T-cell (primary cell): Measurements from ENCODE around the gene PPP4C. TPM values are rescaled to one million over a fixed set of nuclear protein-coding genes. Genes with fewer than 3 reads are reported as not detected.
A peak's percentile ranks its signal among the peaks of the same experiment; 100 is the strongest.
"Not testable (repeated sequence)": the region's sequence is repeated elsewhere in the genome, so short reads cannot be mapped to it uniquely, and the experiment has no call there.

ENCODE experiments used
- ATAC-seq, 4 experiments: fragments of 200-7000 bp in 3 of 4; fragments of 150-1000 bp in 1 of 4; cut with Tn5 transposase; replicated peaks in 1 of 4; 1 replicate in 3 of 4; 2 replicates in 1 of 4; pipeline ENCODE4 v1.10.0; 2021; ENCODE audit warnings: moderate library complexity in 3 of 4, mild to moderate bottlenecking in 2 of 4, moderate number of reproducible peaks in 1 of 4
- CTCF ChIA-PET, 2 donors: fragments of 300-600 bp; sonication (Branson Sonifier 250); formaldehyde crosslinking; loops; one replicate each; lab custom pipeline; 2022; ENCODE audit warnings: antibody characterized with exemption in 2 of 2; lab: Charles Lee
- POLR2A ChIA-PET, 2 donors: fragments of 300-600 bp; sonication (Branson Sonifier 250); formaldehyde crosslinking; loops; one replicate each; lab custom pipeline; 2022; ENCODE audit warnings: antibody characterized with exemption in 2 of 2; lab: Charles Lee
- DNase-seq, 35 experiments: peaks; one replicate each; pipeline versions ENCODE4 v3.0.0 to v3.0.0-alpha.2; 2013 to 2023
- H3K27ac ChIP-seq: one replicate; pipeline ENCODE4 v1.5.1; 2013; ENCODE audit warnings: low read length
- H3K27me3 ChIP-seq, 2 experiments: replicated peaks in 1 of 2; 1 replicate in 1 of 2; 2 replicates in 1 of 2; pipeline versions ENCODE4 v1.6.1 to v1.7.0; 2013; ENCODE audit warnings: low read length in 1 of 2, mixed read lengths in 1 of 2; ENCODE audit not compliant: control insufficient read depth in 2 of 2, insufficient read depth in 2 of 2; ENCODE audit errors: extremely low read depth in 1 of 2
- H3K36me3 ChIP-seq, 2 donors: 1 replicate in 1 of 2; 2 replicates in 1 of 2; pipeline versions ENCODE4 v1.6.1 to v1.7.0; 2013; ENCODE audit warnings: low read length in 1 of 2; ENCODE audit not compliant: control insufficient read depth in 2 of 2, insufficient read depth in 1 of 2; ENCODE audit errors: extremely low read depth in 1 of 2
- H3K4me1 ChIP-seq, 2 experiments: 1 replicate in 1 of 2; 2 replicates in 1 of 2; pipeline versions ENCODE4 v1.6.1 to v1.7.0; 2013; ENCODE audit warnings: low read length in 2 of 2, mixed read lengths in 1 of 2; ENCODE audit not compliant: insufficient read depth in 2 of 2, control insufficient read depth in 1 of 2; ENCODE audit errors: extremely low read depth in 1 of 2
- H3K4me3 ChIP-seq, 2 donors: 1 replicate in 1 of 2; 2 replicates in 1 of 2; pipeline versions ENCODE4 v1.5.1 to v1.7.0; 2013; ENCODE audit warnings: mild to moderate bottlenecking in 2 of 2, low read length in 1 of 2, moderate library complexity in 1 of 2; ENCODE audit not compliant: control insufficient read depth in 1 of 2; ENCODE audit errors: extremely low read depth in 1 of 2
- H3K9me3 ChIP-seq: 2 replicates; pipeline ENCODE4 v1.7.0; 2013
- H3K27ac Mint-ChIP-seq, 2 donors: one replicate each; pipeline ENCODE4 v1.8.0; 2020 to 2021; ENCODE audit warnings: mild to moderate bottlenecking in 2 of 2, mixed read lengths in 2 of 2
- H3K27me3 Mint-ChIP-seq, 2 donors: one replicate each; pipeline ENCODE4 v1.8.0; 2021 to 2022; ENCODE audit warnings: mixed read lengths in 2 of 2
- H3K36me3 Mint-ChIP-seq: one replicate; pipeline ENCODE4 v1.8.0; 2021; ENCODE audit warnings: mixed read lengths
- H3K4me1 Mint-ChIP-seq, 3 donors: one replicate each; pipeline ENCODE4 v1.8.0; 2020 to 2022; ENCODE audit warnings: mixed read lengths in 3 of 3, mild to moderate bottlenecking in 1 of 3
- H3K4me3 Mint-ChIP-seq, 3 donors: one replicate each; pipeline ENCODE4 v1.8.0; 2020 to 2022; ENCODE audit warnings: mild to moderate bottlenecking in 3 of 3, mixed read lengths in 3 of 3, moderate library complexity in 3 of 3
- H3K9me3 Mint-ChIP-seq, 3 donors: one replicate each; pipeline ENCODE4 v1.8.0; 2020 to 2022; ENCODE audit warnings: mixed read lengths in 3 of 3
- WGBS: methylation state at CpG from one replicate; pipeline ENCODE4 v1.1.5; 2013; ENCODE audit warnings: missing lambda C conversion rate; ENCODE audit not compliant: insufficient coverage; 5-methylcytosine and 5-hydroxymethylcytosine counted together
- total RNA-seq, 35 experiments: library from RNA in 6 of 35; stranded (reverse) in 6 of 35; fragments of 120-200 nt in 1 of 35; gene quantifications; one replicate each; pipeline versions ENCODE4 v1.2.1 to v1.2.4 and lab custom pipeline; 2013 to 2026

PPP4C gene
- total RNA-seq, 5 donors from 2014 or later (not counting 1 experiment from before 2014, with no cell fraction given), result 71.2 to 110 (median 97.9) TPM

- Histone ChIP-seq H3K36me3 (peaks cover 13 to 36% of the 10 kb centered on the region in 2 donors), H3K27ac (peak overlapping the region; percentile 55), H3K4me1 (peaks cover 0 to 36% of the 10 kb centered on the region in 2 experiments)
- POLR2A ChIA-PET, H3K27me3 ChIP-seq, H3K27me3 Mint-ChIP-seq, H3K4me3 ChIP-seq, DNase-seq, ATAC-seq, H3K9me3 Mint-ChIP-seq, H3K9me3 ChIP-seq: not testable (repeated sequence)
- H3K27ac Mint-ChIP-seq, result peak overlapping the region; percentile 79 to 84
- H3K4me3 Mint-ChIP-seq, result peak overlapping the region in 1 of 3 donors; percentile 28
- H3K36me3 Mint-ChIP-seq, result peaks cover 13% of the 10 kb centered on the region
- H3K4me1 Mint-ChIP-seq, result peaks cover 15 to 33% (median 23%) of the 10 kb centered on the region in 3 donors
- WGBS, result 100% methylated on average over 2 of the region's 7 CpGs
- CTCF ChIA-PET, result interaction anchor here in 1 of 2 donors (0.6 to 0.7 kb wide), 3 partner anchors 66 to 402 kb away, joined by 4 to 10 read pairs (median 4); no protein-coding TSS in a partner anchor
These were observed 39.0 kb downstream of the PPP4C start for GRCh38 chr16:30114833-30115232.

- ATAC-seq (peak in 3 of 4 experiments; percentile 40 to 64 (median 48)), DNase-seq (peak in 4 of 35 experiments; percentile 25 to 34 (median 28))
- peak overlapping the region; percentile 55 for H3K27ac ChIP-seq
These were observed 39.4 kb downstream of the PPP4C start for GRCh38 chr16:30115238-30115637.

DNA sequence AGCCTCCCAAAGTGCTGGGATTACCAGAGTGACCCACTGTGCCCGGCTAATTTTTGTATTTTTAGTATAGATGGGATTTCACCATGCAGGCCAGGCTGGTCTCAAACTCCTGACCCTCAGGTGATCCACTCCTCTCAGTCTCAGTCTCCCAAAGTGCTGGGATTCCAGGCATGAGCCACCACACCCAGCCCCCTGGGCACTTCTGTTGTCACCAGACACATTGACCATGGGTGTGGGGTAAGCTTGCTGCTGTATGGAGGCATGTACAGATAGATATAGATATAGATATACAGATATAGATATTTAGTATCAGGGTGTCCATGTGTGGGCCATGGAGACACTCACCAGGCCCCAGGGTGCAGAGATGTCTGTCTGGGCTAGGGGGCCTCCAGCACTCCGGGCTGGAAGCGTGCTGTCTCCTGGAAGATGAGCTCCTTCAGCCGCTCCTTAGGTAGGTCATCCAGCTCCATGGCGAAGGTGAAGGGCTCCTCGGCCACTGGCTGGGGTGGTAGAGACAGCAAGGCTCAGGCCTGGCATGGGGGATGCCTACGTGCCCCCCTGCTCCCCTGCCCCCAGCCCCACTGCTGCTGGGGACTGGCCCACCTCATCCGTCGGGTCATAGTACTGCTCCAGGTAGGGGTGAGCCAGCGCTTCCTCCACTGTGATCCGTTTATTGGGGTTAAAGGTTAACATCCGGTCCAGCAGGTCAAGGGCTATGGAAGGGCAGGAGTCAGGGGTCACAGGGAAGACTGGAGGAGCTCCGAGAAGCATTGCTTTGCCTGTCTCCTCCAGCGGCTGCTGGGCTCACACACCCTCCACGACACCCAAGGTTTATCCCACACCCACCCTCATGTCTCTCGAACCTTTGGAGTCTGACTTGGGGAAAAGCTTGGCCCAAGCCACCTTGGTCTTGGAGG is 40.8 kb downstream of the PPP4C start:
- CTCF ChIA-PET, result no interaction called here
- no peak for ATAC-seq

More at GRCh38 chr16:30115238-30115637, 39.4 kb downstream of the PPP4C start:
- ChIA-PET POLR2A (no interaction called here), CTCF (interaction anchor here in 1 of 2 donors (0.6 to 0.7 kb wide), 3 partner anchors 65 to 402 kb away, joined by 4 to 10 read pairs (median 4); no protein-coding TSS in a partner anchor)
- Histone ChIP-seq H3K4me3 (no peak overlapping the region), H3K4me1 (peaks cover under 1 to 40% of the 10 kb centered on the region in 2 experiments), H3K9me3 (no peaks in the 10 kb centered on the region), H3K27me3 (no peaks in the 10 kb centered on the region), H3K36me3 (peaks cover 13 to 34% of the 10 kb centered on the region in 2 donors)
- Mint-ChIP-seq H3K9me3 (no peaks in the 10 kb centered on the region), H3K27ac (peak overlapping the region; percentile 79 to 84), H3K4me1 (peaks cover 19 to 36% (median 26%) of the 10 kb centered on the region in 3 donors), H3K36me3 (peaks cover 17% of the 10 kb centered on the region), H3K4me3 (peak overlapping the region in 1 of 3 donors; percentile 28), H3K27me3 (no peaks in the 10 kb centered on the region)
- 57% methylated on average over 4 of the region's 7 CpGs for WGBS

DNA sequence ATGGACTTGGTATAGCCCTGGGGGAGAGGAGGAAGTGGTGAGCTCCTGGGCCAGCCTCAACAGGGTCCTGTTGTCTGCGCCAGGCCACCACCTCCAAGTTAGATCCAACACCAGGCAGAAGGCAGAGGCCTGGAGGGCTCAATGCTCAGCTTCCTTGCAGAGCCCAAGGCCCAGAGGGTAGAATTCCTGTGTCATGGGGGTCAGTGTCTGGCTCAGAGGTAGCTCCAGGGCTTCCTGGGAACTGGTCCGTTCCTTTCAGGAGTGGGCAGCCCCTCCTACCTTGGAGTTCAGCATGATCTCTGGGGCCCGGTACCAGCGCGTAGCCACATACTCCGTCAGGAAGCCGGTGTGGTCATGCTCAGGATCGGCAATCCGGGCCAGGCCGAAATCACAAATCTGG is 42.0 kb downstream of the PPP4C start:
- H3K36me3 Mint-ChIP-seq, result peaks cover 15% of the 10 kb centered on the region
- 99% methylated on average over 8 of the region's 10 CpGs for WGBS
- H3K4me3 ChIP-seq, result no peak overlapping the region
- H3K9me3 ChIP-seq, result no peaks in the 10 kb centered on the region
- H3K27ac ChIP-seq, result no peak overlapping the region
- no peaks in the 10 kb centered on the region for H3K9me3 Mint-ChIP-seq
- ChIA-PET POLR2A (no interaction called here), CTCF (no interaction called here)
- peaks cover 8 to 33% of the 10 kb centered on the region in 2 donors for H3K36me3 ChIP-seq
- H3K27ac Mint-ChIP-seq, result no peak overlapping the region
- no peak overlapping the region for H3K4me3 Mint-ChIP-seq
- peaks cover 7 to 55% of the 10 kb centered on the region in 2 experiments for H3K4me1 ChIP-seq
- H3K27me3 Mint-ChIP-seq, result no peaks in the 10 kb centered on the region
- H3K4me1 Mint-ChIP-seq, result peaks cover 38 to 49% (median 41%) of the 10 kb centered on the region in 3 donors
- no peaks in the 10 kb centered on the region for H3K27me3 ChIP-seq
- ATAC-seq (no peak), DNase-seq (no peak)

More for the DNA sequence above, 40.8 kb downstream of the PPP4C start:
- Mint-ChIP-seq H3K4me3 (no peak overlapping the region), H3K36me3 (peaks cover 19% of the 10 kb centered on the region), H3K4me1 (peaks cover 29 to 42% (median 31%) of the 10 kb centered on the region in 3 donors), H3K9me3 (no peaks in the 10 kb centered on the region), H3K27ac (no peak overlapping the region), H3K27me3 (no peaks in the 10 kb centered on the region)
- DNase-seq, result no peak
- WGBS, result 94% methylated on average over 4 of the region's 16 CpGs
- H3K4me3 ChIP-seq, result no peak overlapping the region
- no peaks in the 10 kb centered on the region for H3K27me3 ChIP-seq
- H3K4me1 ChIP-seq, result peaks cover 4 to 47% of the 10 kb centered on the region in 2 experiments
- H3K27ac ChIP-seq, result no peak overlapping the region
- no peaks in the 10 kb centered on the region for H3K9me3 ChIP-seq
- peaks cover 8 to 31% of the 10 kb centered on the region in 2 donors for H3K36me3 ChIP-seq
- POLR2A ChIA-PET, result interaction anchor here in 1 of 2 donors (0.6 to 0.7 kb wide), 2 partner anchors 9 to 70 kb away, joined by 4 to 9 read pairs; no protein-coding TSS in a partner anchor

- peaks cover 13% of the 10 kb centered on the region for H3K36me3 Mint-ChIP-seq
- peak overlapping the region in 1 of 2 donors; percentile 56 for H3K27ac Mint-ChIP-seq
- H3K36me3 ChIP-seq, result peaks cover 8 to 33% of the 10 kb centered on the region in 2 donors
These were observed 43.6 kb downstream of the PPP4C start for GRCh38 chr16:30119428-30119827.

More at GRCh38 chr16:30119428-30119827, 43.6 kb downstream of the PPP4C start:
- DNase-seq, result no peak
- H3K9me3 Mint-ChIP-seq, result no peaks in the 10 kb centered on the region
- H3K4me1 Mint-ChIP-seq, result peaks cover 34 to 38% (median 37%) of the 10 kb centered on the region in 3 donors
- no peak overlapping the region for H3K4me3 ChIP-seq
- ATAC-seq, result no peak
- H3K4me1 ChIP-seq, result peaks cover 9 to 46% of the 10 kb centered on the region in 2 experiments
- ChIA-PET CTCF (interaction anchor here in 1 of 2 donors (0.5 to 1.2 kb wide), 2 partner anchors 18 to 432 kb away, joined by 3 read pairs; no protein-coding TSS in a partner anchor), POLR2A (interaction anchor here in 1 of 2 donors (0.7 kb wide), 1 partner anchor 222 kb away, joined by 3 read pairs; no protein-coding TSS in a partner anchor)
- no peaks in the 10 kb centered on the region for H3K27me3 ChIP-seq
- no CpG with 5 or more reads among the region's 2 CpGs for WGBS
- H3K27me3 Mint-ChIP-seq, result no peaks in the 10 kb centered on the region
- no peak overlapping the region for H3K27ac ChIP-seq
- no peak overlapping the region for H3K4me3 Mint-ChIP-seq
- H3K9me3 ChIP-seq, result no peaks in the 10 kb centered on the region
